Left kidney (tissue), 8 donors: ENCODE data around the gene TLCD5. TPM values are rescaled to one million over a fixed set of nuclear protein-coding genes. Genes with fewer than 3 reads are reported as not detected.
A peak's percentile ranks its signal among the peaks of the same experiment; 100 is the strongest.

Experiments used
- DNase-seq: peaks from one replicate; pipeline ENCODE4 v3.0.0-alpha.2; 2013
- long read RNA-seq, 8 donors: transcript quantifications; one replicate each; lab custom pipeline, GENCODE V29; 2026
- polyA plus RNA-seq: library from polyadenylated mRNA; unstranded; fragments of 120-200 nt; gene quantifications from one replicate; pipeline ENCODE4 v1.2.1, GENCODE V29; 2013; ENCODE audit not compliant: insufficient read length

The TLCD5 gene
- 18.8 TPM for polyA plus RNA-seq
- long read RNA-seq, donor 1, full-length matches to known transcripts = 4 of 4 reads
- long read RNA-seq, donor 1, partial matches to known transcripts = 0 of 4 reads
- long read RNA-seq, donor 1, other reads (novel, unspliced or antisense) = 0 of 4 reads
- long read RNA-seq, donor 2, full-length matches to known transcripts = 3 of 3 reads
- long read RNA-seq, donor 2, partial matches to known transcripts = 0 of 3 reads
- long read RNA-seq, donor 2, other reads (novel, unspliced or antisense) = 0 of 3 reads
- long read RNA-seq, donor 3, full-length matches to known transcripts = 3 of 3 reads
- long read RNA-seq, donor 3, partial matches to known transcripts = 0 of 3 reads
- long read RNA-seq, donor 3, other reads (novel, unspliced or antisense) = 0 of 3 reads
- long read RNA-seq, donor 4 = 0 reads
- long read RNA-seq, donor 5, full-length matches to known transcripts = 5 of 5 reads
- long read RNA-seq, donor 5, partial matches to known transcripts = 0 of 5 reads
- long read RNA-seq, donor 5, other reads (novel, unspliced or antisense) = 0 of 5 reads
- long read RNA-seq, donor 6, full-length matches to known transcripts = 2 of 2 reads
- long read RNA-seq, donor 6, partial matches to known transcripts = 0 of 2 reads
- long read RNA-seq, donor 6, other reads (novel, unspliced or antisense) = 0 of 2 reads
- long read RNA-seq, donor 7, full-length matches to known transcripts = 7 of 7 reads
- long read RNA-seq, donor 7, partial matches to known transcripts = 0 of 7 reads
- long read RNA-seq, donor 7, other reads (novel, unspliced or antisense) = 0 of 7 reads
- long read RNA-seq, donor 8, partial matches to known transcripts = 0 of 1 reads
- long read RNA-seq, donor 8, other reads (novel, unspliced or antisense) = 0 of 1 reads

DNA sequence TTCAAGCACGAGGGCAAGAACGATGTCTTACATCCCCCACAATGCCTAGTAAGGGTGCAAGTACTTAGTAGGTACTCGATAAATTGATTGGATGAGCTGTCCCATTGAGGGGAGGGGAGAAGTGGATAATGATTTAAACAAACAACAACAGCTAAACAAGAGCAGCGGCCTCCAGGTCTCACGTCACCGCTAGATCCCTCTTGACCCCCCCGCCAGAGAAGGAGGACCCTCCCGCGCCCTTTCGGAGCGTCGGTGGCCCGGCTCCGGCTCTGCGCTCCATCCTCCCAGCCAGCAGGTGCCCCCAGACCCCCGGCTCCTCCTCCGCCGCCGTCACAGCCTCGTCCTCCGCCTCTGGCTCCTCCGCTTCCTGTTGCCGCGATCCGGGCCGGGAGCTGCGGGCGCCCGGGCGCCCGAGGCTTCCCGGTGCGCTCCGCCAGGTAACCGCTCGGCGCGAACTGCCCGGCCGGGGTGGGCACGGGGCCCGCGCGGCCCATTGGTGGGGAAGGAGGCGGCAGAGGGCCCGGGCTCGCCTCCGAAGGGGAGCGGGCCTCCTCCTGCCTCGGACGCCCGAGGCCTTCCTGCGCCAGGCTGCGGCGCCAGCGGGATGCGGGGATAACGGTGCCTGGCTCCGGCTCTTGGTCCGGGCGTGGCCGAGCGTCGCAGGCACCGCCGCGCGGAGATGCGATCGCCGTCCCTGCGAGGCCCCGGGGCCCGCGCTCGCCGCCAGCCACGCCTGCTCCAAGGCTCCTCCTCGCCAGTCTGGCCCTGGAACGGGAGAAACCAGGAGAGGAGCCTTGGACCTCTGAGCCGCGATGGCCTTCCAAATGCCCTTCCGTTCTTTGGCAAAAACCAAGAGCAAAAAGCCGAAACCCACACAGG is at the start of gene TLCD5:
Gene TLCD5, plus strand, starts transcription at position 368 of the 879 bp plus-strand sequence. CDS start 2,143 bp downstream, outside the sequence.
- peak; percentile 82 for DNase-seq

- DNase-seq = no peak
These were observed 45.6 kb upstream of the TLCD5 start for GRCh38 chr11:120279502-120279901.

- DNase-seq = no peak
These were observed 44.5 kb upstream of the TLCD5 start for GRCh38 chr11:120280600-120281051.

- peak; percentile 13 for DNase-seq
These were observed 43.8 kb upstream of the TLCD5 start for GRCh38 chr11:120281143-120281795.

DNA sequence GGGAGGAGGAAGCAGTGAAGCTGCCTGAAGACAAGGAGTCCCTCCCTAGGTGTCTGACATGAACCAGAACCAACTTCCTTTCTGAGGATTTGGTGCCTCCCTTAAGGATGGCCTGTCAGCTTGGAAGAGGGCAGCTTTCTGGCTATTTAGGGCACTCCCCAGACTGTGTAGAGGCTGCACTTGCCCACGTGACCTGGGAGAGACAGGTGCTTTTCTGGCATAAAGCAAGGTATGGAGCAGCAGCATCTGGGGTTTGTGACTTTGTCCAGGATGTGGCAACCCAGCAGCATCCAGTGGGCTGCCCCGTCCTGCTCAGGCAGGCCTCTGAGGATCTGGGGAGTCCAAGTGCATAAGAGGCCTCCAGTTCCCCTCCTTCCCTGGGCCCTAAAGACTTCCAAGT is 42.0 kb upstream of the TLCD5 start:
- no peak for DNase-seq

GRCh38 chr11:120284272-120284671 is 40.8 kb upstream of the TLCD5 start:
- no peak for DNase-seq

DNA sequence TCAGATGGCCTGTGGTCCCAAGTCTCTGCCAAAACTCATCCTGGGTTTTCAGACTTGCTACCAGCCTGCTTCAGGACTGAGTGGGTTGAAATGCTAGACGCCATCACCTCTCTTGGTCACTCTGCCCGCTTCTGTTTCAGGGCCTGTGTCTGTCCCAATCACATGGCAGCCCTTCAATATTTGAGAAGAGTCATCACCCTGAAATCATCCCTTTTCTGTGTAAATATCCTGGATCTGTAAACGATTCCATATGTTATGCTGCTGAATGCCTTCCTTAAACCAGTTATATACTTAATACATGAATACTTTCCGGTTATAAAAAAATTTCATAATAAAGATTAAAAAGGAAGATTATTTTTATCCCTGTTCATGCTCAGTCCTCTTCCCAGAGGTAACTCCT is 39.8 kb upstream of the TLCD5 start:
- no peak for DNase-seq

DNA sequence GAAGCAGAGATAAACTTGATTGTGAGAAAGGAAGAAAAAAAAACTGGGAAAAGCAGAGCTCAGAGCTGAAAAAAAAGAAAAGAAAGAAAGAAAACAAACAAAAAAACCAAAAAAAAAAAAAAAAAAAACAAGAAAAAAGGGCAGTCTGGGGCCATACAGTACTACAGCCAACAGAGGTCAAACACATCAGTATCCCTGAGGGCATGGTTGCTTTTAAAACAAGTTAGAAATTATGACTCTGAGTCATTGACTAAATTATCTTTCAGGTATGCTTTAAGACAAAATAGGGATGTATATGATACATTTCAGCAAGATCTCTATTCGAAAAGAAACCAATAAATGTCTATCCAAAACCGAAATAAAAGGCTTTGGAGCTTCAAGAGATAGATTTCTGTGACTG is 37.1 kb upstream of the TLCD5 start:
- DNase-seq = no peak

- DNase-seq = no peak
These were observed 35.7 kb upstream of the TLCD5 start for GRCh38 chr11:120289426-120289825.

GRCh38 chr11:120290956-120291355 is 34.1 kb upstream of the TLCD5 start:
- no peak for DNase-seq

GRCh38 chr11:120293038-120293800 is 31.9 kb upstream of the TLCD5 start:
- DNase-seq = no peak

DNA sequence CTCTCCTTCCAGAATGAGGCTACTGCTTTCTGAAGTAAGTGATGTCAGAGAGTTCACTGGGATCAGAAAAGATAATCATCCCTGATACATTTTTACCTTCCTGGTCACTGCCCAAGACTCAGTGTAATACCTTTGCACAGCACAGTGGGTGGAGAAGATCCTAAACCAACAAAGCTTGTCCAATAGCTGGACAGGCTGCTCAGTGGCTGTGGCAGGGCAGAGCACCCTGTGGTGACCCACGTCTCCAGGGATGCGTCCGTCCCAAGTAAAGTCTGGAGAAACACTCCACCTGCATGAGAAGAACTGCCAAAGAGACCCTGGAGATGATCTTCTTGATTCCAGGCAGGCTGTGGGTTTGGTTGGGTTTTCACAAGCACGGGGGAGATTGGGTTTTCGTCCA is 31.0 kb upstream of the TLCD5 start:
- no peak for DNase-seq

DNA sequence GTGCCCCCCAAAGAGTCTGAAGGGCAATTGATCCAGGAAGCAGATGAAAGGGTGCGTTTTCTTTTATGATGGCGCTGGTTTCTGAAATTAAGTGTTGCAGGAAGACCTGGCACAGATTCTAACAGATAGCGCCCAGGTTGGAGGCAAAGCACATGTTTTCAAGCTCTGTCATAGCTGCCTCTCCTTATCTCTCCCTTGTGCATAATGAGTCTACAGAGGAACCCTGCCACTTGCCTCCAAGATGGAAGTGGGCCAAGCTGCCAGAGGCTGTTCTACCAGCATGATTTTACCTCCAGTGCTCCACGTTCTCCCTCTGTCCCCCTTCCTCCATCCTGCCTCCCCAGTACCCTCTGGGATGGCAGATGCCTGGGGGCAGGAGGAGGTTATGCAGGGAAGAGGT is 30.0 kb upstream of the TLCD5 start:
- no peak for DNase-seq

DNA sequence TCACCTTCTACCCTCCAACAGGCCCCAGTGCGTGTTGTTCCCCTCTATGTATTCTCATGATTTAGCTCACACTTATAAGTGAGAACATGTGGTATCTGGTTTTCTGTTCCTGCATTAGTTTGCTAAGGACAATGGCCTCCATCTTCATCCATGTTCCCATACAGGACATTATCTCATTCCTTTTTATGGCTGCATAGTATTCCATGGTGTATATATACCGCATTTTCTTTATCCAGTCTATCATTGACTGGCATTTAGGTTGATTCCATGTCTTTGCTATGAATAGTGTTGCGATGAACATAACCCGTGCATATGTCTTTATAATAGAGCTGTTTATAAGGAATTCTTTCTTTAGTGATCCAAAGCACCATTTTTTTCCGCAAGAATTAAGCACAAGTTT is 28.5 kb upstream of the TLCD5 start:
- no peak for DNase-seq

DNA sequence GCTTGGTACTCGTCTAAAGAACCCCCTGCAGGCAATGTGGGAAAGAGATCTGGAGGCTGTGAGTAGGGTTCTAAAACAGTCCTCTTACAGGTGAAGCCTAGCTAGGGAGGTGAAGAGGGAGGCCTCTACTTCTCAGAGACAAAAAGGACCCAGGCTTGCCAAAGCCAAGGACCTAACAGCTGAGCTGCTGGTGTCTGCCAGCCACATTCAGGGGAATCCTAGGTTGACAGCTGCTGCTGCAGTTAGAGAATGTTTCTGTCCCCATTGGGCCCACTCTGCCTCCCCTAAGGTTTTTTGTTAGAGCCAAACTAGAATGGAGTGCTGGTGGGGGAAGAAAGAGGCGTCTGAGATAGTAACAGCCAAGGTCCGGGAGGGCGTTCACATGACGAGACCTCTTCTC is 26.6 kb upstream of the TLCD5 start:
- no peak for DNase-seq

DNA sequence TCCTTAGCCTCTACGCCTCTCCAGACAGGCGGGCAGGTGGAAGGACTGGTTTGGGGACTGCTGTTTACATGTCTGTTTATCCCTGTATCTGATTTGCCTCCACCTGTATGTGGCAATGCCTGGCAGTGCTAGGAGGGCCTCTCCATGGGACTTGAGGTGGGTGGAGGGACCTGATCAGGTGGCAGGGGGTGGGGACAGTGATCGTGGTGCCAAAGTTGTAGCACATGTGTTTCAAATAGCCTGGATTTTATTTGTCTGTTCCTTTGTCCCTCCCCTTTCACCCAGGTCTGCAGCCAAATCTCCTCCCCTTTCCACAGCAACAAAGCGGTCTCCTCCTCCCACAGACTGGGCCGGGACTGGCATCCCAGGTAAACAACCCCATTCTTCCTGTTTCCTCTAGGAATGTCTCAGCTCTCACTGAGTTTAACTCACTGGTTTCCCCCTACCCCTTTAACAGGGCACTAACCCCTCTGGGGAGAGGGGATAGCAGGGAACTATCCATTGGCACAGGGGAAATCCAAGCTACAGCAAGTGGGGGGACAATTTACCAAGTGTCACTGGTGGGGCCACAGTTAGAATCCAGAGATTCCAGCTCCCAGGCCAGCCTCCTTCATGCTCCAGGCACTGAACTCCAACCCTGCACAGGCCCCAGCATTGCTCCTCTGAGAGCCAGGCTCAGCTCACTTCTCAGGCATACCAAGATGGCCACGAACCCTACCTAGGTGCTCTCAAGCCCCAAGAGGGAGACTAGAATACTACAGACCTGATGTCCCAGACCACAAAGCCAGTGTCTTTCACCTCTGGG is 22.9 kb upstream of the TLCD5 start:
- no peak for DNase-seq

DNA sequence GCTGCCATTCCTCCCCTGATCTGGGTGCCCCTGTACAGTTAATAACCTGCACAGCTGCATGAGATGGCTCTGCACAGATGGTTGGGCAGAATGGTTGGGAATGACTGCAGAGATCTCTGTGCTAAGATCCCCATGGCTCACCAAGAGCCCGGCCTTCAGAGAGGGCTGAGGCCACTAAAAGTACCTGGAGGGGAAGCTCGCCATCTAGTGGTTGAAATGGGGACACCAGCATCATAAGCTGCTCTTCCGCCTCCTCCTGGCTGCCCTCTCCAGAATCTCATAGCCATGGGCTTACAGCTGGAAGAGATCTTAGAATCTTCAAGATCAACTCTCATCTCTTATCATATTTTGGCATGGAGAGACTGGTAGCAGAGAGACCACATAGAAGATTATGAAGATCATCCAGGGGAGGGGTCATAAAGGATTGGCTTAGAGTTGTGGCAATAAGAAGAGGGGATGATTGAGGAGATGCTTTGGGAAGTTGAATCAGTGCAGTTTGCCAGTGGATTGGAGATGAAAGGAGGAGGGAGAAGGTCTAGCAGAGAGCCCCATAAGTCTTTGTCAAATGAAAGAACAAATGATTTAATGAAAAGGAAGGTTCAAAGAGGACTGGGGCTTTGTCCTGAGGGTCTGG is 22.0 kb upstream of the TLCD5 start:
- no peak for DNase-seq

DNA sequence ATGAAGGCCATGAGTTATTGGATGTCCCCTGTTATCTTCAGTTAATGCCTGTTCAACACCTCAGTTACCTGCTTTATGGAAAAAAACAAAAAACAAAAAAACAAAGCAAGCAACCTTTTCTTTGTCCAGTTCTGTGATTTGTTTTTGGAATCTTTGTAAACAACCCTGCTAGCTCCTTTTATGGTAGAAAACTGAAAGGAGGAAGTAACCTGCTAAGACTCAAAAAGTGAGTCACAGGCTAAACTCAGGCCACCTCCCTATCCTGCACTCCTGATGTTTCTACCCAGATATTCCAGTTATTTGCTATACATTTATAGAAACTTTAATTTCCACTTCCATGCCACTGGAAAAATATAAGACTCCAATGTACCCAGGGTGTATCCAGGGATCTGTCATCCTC is 20.6 kb upstream of the TLCD5 start:
- no peak for DNase-seq

GRCh38 chr11:120305286-120305685 is 19.8 kb upstream of the TLCD5 start:
- DNase-seq = no peak
